GM18505 (cell line): Measurements from ENCODE around the gene BTC.

Source experiments
- ATAC-seq: cut with Tn5 transposase; IDR thresholded peaks from one replicate; pipeline ENCODE4 v1.9.1; 2021; ENCODE audit not compliant: unreplicated experiment
- POLR2A ChIP-seq: IDR thresholded peaks from 4 replicates; pipeline ENCODE4 v1.6.1; 2011; ENCODE audit warnings: borderline replicate concordance; ENCODE audit not compliant: insufficient read depth, insufficient read length; ENCODE audit errors: extremely low read depth

BTC gene

GRCh38 chr4:74789518-74789917, 4.8 kb downstream of the BTC start:
- TF ChIP-seq POLR2A = no peak
- no peak for ATAC-seq

DNA sequence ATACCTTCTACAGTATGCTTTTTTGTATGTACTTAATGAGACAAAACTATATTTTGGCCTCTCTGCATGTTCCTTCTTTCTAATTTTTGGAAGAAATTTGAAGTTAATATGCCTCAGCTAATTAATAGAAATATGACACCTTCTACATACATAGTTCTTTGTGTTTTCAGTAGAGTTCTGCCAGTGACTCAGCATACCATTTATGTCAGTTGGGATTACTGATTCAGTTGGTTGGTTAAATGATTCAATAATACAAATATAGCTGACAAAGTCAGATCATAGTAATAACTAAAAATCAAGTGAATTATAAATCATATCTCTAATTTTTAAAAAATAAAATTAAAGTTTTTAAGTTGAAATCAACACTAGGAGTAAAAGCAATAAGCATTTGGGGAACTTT, 16.8 kb downstream of the BTC start:
- ATAC-seq = no peak
- no peak for TF ChIP-seq POLR2A

DNA sequence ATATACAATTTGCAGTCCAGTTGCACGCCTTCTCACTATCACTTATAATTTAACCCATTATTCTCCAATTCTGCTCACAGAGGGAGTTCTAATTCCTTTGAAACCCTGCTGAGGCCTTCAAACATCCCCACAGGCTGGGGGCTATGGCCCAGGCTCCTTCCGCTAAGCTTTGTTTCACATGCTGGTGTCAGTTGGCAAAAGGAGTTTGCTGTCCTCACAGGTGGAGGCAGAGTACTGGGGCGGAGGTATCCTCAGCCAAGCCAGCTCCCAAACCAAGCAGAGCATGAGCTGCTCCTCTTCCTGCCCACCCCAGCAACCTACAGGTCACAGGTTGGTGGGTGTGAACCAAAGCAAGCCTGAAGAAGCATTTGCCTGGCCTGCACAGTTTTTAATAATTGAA, 21.5 kb downstream of the BTC start:
- no peak for TF ChIP-seq POLR2A
- ATAC-seq = no peak

- no peak for TF ChIP-seq POLR2A
- no peak for ATAC-seq
Measured at GRCh38 chr4:74772106-74772505, 22.2 kb downstream of the BTC start.

DNA sequence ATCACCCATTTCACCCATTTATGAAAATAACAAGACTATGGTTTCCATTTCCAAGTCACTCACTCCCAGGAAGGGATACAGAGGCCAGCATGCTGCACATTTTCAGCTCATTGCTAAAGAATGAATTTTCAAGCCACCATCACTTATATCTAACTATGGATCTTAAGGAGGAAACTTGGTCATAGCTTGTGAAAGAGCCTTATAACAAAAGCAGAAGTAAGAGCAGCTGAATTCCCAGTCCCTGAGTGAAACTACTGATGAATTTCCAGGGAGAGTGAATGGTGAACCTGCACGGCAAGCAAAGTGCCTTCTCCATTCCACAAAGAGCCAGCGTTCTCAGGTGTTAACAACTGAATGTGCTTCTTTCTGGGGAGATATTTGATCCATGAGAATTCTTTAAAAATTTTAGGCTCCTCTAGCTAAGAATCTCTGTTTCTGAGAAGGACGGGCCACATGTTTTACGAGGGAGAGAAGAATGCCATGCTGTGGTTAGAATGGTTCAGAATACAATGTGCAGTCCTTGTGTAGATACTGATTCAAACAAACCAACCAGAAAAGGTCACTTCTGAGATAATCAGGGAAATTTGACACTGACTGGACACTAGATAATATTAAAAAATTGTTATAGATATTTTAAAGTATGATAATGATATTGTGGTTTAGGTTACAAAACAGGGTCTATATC, 24.0 kb downstream of the BTC start:
- no peak for TF ChIP-seq POLR2A
- no peak for ATAC-seq

DNA sequence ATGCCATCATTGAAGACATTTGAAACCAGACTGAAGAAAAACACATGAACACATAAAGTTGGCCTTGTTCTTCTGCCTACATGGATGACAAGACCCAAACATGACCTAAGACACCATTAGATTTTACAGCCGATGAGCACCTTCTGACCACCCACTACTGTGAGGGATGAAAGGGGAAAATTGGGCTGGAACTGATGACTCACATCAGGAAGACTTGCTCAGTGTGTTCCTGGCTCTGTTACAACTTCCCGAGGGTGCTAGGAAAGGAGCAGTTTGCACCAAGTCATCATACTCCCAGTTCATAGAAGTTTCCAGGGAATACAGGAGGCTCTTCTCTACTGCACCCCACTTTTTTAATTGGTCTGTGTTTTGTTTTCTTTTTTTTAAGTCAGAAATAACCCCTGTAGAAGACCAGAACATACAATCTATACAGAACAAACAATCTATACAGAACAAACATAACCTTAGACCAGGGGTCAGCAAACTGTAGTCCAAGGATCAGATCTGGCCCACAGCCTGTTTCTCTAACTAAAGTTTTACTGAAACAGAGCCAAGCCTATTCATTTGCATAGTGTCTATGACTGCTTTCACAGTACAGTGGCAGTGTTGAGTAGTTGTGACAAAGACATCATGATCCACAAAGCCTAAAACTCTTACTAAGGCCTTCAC, 25.3 kb downstream of the BTC start:
- TF ChIP-seq POLR2A = no peak
- peak; percentile 68 for ATAC-seq

DNA sequence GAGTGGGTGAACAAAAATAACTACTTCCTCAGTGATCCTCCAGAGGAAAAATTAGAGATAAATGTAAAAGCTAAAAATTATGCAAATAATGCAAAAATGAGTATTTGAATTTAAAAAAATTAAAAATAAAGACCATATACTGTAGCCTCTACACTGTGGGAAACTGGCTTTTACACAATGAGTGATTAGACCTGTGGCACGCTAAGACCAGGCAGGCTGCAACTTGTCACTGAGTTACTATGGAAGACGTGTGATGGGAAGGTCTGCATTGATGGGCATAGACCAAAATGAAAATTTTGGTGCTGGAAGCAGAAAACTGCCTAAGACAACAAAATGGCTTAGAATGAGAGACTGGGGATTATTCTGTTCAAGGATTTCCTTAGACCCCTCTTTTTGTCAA, 30.2 kb downstream of the BTC start:
- no peak for TF ChIP-seq POLR2A
- ATAC-seq = no peak

DNA sequence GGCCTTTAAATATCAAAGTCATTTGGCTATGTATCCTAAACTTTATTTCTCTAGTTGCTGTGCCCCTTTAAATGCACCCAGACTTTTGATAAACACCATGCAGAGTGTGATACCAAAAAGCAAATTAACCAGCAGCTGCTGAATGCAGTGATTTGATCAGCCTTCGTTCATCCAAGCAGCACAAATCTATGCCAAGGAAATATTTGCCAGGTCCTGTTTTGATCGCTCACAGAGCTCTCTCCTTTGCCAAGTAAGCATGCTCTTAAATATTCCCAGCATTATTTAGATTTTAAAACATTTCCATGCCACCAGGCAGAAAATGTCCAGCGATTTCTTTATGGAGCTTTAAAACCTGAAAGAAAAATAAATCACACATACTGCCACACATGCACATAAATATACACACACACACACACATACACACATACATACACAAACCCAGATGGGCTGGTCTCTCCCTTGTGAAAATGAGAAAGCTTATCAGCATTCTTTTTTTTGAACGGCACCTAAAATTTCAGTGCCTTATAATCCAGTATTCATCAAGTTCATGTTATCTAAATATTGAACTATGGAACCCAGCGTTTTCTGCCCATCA, 35.7 kb downstream of the BTC start:
- no peak for ATAC-seq
- no peak for TF ChIP-seq POLR2A

DNA sequence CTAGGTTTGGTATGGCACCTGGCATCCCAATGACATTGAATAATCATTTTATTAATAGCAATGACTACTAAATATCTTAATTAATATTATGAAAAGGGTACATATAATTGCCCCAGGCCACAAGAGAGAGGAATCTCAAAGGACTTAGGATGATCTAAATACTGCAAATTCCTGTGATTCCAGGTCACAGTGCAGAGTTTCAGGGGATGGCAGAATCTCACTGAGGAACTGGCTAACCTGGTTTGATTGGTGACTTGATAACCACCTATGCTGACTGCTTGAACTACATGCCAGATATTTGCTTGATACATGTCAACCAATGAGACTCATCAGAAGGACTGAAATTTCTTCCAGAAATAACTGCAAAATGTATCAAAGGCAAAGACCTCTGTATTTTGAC, 37.2 kb downstream of the BTC start:
- no peak for ATAC-seq
- no peak for TF ChIP-seq POLR2A

DNA sequence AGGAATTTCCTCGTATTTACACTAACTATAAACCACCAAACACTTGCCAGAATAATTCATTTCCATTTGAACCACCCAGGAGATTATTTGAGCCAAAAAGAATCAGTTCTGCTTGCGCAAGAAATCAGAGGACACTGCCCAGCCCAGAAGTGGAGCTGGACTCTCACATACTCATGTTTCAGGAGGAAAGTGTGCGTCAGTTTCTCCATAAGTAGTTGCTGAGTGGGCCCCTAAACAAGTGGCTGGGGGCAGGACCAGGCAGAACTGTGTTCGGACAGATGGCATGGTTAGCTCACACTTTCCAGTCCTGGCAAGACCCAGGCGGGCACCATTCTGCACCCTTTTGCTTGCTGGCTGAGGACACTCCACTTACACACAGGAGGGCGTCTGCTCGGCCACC, 38.8 kb downstream of the BTC start:
- ATAC-seq = no peak
- no peak for TF ChIP-seq POLR2A

DNA sequence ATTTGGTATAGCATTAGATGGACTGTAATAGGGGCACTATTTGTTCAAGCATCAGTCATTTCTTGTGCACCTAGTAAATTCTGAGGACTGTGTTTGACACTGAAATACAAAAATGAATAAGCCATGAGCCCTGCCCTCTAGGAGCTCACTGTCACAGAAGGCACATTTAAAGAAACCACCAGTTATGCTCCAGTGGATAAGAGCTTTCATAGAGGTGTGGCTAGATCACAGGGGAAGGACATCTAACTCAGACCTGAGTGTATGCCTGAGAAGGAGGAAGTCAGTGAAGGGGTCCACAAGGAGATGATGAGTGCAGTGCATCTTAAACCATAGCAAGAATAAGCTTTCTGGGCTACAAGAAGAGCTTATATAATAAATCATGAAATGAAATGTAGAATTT, 40.1 kb downstream of the BTC start:
- TF ChIP-seq POLR2A = no peak
- peak; percentile 97 for ATAC-seq

DNA sequence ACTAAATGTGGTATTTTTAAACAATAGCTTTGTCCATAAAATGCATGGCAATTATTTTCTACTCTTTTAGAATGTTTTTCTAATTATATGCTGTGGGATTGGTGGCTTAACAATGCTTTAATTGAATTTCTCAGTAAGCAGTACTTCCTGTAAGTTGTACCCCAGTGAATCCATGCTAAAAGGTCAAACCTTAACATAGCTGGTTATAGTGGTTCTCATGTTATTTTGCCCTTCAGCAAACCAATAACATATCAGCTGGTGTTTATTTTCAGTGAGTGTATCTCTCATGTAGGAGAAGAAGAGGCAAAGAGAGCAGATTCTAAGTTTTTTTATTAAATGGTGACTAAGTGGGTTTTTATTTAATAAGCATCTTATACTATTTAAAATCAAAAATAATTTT, 41.5 kb downstream of the BTC start:
- no peak for ATAC-seq
- TF ChIP-seq POLR2A = no peak

DNA sequence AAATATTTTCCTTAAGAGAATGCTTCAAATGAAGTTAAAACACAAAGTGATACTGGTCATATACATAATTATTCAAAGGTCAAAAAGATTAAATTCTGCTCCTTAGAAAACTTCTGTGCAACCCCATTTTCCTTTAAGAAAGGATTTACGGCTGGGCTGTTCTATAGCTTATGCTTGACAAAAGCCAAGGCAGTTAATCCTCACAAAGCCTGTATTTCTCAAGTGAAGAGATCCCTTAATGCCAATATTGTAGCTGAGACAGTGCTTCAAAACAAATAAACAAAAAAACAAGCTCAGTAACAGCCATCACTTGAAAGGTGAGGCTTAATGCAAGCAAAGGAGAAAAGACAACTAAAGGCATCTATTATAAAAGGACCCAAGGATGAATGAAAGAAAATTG, 42.5 kb downstream of the BTC start:
- TF ChIP-seq POLR2A = no peak
- ATAC-seq = no peak

DNA sequence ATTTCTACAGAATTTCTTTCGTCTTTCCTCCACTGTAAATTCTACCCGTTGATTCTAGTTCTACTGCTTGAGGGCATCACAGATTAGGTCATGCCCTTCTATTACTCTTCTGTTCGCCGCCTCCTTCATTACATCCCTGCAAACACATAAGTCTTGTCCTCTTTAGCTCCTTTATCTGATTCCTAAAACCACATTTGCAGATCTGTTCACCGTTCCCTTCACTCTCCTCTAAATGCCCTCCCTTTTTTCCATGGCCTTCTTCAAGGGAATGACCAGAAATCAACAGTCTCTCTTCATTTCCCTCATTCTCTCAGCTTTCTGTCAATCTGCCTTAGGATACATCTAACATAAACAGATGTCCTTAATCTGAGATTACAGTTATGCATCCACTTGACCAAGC, 43.1 kb downstream of the BTC start:
- no peak for TF ChIP-seq POLR2A
- ATAC-seq = no peak
